Measurements from ENCODE around the gene PLAC9.

DNA sequence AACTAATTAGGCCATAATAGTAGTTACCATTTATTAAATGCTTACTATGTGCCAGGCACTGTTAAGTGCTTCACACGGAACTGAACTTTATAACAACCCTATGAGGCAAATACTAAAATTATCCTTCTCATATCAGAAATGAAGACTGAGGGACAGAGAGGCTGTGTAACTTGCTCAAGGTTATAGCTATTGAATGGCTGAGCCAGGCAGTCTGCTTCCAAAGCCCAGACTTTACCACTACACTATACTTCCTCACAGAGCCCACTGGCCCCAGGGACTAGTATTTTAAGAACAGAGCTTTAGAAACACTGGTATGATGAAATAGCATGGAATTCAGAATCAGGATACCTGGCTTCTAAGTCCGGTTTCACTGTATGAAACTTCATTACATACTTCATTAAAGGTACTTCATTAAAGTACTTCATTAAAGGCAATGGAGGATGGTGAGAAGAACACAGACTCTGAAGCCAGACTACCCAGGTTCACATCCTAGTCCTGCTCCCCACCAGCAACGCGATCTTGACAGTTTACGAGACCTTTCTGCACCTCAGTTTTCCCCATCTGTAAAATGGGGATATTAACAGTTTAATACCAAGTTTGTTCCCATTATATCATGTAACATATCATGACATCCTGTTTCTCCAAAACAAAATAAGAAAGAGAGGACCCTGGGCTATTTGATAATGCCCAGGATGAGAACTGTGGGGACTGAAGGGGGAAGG is 53.2 kb downstream of the PLAC9 start:
- TF ChIP-seq, protein P1, sequence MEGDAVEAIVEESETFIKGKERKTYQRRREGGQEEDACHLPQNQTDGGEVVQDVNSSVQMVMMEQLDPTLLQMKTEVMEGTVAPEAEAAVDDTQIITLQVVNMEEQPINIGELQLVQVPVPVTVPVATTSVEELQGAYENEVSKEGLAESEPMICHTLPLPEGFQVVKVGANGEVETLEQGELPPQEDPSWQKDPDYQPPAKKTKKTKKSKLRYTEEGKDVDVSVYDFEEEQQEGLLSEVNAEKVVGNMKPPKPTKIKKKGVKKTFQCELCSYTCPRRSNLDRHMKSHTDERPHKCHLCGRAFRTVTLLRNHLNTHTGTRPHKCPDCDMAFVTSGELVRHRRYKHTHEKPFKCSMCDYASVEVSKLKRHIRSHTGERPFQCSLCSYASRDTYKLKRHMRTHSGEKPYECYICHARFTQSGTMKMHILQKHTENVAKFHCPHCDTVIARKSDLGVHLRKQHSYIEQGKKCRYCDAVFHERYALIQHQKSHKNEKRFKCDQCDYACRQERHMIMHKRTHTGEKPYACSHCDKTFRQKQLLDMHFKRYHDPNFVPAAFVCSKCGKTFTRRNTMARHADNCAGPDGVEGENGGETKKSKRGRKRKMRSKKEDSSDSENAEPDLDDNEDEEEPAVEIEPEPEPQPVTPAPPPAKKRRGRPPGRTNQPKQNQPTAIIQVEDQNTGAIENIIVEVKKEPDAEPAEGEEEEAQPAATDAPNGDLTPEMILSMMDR (IDR thresholded peaks at IDR 0.05): no peak
- no peak for TF ChIP-seq POLR2A (IDR thresholded peaks at IDR 0.05; ENCODE audit: low read depth)
- TF ChIP-seq EP300 (IDR thresholded peaks at IDR 0.05): no peak
- TF ChIP-seq POLR2AphosphoS5 (IDR thresholded peaks at IDR 0.05): no peak

Data from esophagus muscularis mucosa (tissue), 4 donors.